Esophagus squamous epithelium (tissue), 4 donors: ENCODE results near the gene PAM.

ENCODE experiments used
- CTCF ChIP-seq, 6 experiments: fragments of 450-650 bp in 4 of 6; fragments of 200-600 bp in 2 of 6; sonication (generic) in 2 of 6; IDR thresholded peaks; one replicate each; pipeline ENCODE4 v1.5.1; 2016 to 2019; ENCODE audit warnings: antibody characterized with exemption in 6 of 6, mild to moderate bottlenecking in 4 of 6, moderate library complexity in 4 of 6
- POLR2A ChIP-seq, 4 donors: fragments of 450-650 bp; IDR thresholded peaks; one replicate each; pipeline ENCODE4 v1.6.1; 2017; ENCODE audit warnings: antibody characterized with exemption in 4 of 4, mild to moderate bottlenecking in 4 of 4, moderate library complexity in 3 of 4

GRCh38 chr5:102933721-102934459 is 178.8 kb downstream of the PAM start:
- TF ChIP-seq CTCF (IDR thresholded peaks at IDR 0.05) (no peak), POLR2A (IDR thresholded peaks at IDR 0.05) (no peak)
